Measurements from ENCODE around the gene TUBB2B.
"Not testable (repeated sequence)": the region's sequence is repeated elsewhere in the genome, so short reads cannot be mapped to it uniquely, and the experiment has no call there.

TUBB2B gene

DNA sequence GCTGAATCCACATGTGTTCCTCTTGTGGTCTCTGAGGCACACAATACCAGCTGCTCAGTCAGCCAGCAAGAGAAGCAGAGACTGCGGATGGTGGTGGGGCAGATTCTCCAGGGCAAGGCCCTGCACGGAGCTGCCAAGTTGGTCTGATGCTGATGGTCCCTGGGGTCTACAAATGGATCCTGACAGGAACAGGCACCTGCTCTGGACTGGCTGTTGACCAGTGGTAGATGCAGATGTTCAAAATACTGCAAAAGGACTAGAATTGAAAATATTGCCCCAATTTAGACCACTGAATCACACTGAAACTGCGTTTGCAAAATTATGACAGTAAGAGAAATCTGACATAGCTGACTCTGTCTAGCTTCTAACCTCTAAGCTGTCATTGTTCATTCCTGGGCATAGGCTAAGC lies 40.5 kb downstream of the TUBB2B start:
- no peak for DNase-seq (ENCODE audit: low spot score)

DNA sequence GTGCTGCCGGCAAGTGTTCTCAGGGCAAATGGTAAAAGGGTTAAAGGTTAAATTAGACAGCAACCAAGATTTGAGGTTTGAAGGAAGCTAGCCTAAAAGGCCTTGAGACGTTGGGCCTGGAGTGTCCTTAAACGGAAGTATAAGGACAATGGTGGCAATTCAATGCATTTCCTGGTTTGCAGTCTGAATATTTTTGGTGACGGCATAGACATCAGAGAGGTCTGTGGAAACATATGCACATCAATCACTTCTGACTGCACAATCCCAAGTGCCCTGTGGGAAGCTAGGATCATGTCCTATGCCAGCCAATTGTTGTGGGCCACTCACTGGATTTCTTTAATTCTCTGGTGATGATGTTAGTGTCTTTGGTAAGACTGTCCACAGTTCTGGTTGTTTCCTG lies 44.4 kb downstream of the TUBB2B start:
- DNase-seq (ENCODE audit: low spot score), result no peak

DNA sequence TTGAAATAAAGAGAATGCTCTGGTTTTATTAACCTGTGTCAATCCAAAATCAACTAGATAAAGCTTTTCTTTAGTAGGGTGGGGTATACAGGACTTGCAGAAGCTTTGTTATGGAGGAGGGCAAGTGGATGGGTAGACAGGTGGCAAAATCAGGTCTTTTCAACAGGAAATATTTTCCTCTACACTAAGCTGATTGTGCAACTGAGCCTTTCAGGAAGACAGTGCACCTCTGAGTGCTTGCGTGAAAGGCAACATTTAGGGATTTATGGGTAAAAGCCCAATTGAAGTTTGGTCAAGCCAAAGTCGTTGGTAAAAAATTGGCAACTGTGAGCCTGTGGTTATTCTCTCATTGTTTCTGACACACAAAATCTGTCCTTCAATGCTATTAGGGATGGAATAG lies 46.3 kb downstream of the TUBB2B start:
- no peak for DNase-seq (ENCODE audit: low spot score)

DNA sequence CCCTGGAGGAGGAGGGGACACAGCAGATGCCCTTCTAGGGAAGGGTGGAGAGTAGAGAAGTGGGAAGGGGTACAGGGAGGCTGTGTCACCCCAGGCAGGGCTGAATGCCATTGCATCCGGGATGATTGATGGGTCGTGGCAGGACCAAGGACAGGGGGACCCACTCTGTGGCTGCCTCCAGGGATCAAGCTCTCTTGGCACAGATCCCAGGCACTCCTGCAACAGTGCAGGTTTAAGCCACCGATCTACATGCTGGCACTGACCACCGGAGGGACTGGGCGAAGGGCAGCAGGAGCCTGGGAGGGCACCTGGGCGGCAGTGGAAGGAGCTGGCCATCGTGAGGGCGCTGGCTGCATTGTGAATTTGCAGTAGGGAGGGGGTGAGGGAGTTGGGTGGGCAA lies 47.5 kb downstream of the TUBB2B start:
- not testable (repeated sequence) for DNase-seq (ENCODE audit: low spot score)

DNA sequence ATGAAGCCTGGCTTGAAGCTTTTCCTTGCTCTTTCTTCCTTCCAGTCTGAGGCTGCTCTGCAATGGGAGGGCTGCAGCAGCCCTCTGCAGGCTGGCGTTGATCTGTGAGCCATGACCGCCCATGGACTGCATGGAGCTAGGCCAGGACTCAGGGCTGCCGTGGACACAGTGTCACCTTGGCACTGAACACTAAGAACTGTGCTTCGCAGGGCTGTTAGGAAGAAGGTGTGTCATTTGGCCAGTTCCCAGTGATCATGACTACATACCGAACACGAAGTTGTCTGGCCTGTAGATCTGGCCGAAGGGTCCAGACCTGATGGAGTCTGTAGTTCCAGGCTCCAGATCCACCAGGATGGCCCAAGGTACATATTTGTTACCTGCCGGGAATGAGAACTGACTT lies 48.8 kb downstream of the TUBB2B start:
- not testable (repeated sequence) for DNase-seq (ENCODE audit: low spot score)

DNA sequence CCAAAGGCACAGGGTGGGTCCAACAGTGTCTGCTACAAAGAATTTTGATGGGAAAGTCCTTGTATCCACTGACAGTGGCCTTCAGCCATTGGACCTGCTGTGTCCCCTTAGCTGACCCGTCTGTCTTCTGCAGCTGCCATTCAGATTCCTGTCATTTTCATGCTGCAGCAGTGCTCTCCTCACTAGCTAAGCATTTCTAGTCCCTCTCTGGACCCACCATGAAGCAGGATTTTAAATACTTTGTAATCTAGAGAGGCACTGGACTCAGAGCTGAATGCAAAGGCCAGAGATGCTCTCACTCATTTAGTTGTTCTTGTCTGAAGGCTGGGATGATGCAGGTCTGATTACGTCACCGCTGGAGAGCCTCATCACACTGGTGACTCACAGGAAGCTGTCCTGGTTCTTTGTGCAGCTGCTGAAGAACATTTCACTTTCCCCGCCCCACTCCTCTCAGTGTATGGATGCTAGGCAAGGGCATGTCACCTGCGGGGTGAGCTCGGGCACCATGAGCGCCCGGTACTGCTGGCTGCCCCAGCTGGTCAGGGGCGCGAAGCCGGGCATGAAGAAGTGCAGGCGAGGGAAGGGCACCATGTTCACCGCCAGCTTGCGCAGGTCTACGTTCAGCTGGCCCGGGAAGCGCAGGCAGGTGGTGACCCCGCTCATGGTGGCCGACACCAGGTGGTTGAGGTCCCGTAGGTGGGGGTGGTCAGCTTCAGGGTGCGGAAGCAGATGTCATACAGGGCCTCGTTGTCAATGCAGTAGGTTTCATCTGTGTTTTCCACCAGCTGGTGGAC lies 50.7 kb downstream of the TUBB2B start:
- DNase-seq (ENCODE audit: low spot score), result peak; percentile 38

DNA sequence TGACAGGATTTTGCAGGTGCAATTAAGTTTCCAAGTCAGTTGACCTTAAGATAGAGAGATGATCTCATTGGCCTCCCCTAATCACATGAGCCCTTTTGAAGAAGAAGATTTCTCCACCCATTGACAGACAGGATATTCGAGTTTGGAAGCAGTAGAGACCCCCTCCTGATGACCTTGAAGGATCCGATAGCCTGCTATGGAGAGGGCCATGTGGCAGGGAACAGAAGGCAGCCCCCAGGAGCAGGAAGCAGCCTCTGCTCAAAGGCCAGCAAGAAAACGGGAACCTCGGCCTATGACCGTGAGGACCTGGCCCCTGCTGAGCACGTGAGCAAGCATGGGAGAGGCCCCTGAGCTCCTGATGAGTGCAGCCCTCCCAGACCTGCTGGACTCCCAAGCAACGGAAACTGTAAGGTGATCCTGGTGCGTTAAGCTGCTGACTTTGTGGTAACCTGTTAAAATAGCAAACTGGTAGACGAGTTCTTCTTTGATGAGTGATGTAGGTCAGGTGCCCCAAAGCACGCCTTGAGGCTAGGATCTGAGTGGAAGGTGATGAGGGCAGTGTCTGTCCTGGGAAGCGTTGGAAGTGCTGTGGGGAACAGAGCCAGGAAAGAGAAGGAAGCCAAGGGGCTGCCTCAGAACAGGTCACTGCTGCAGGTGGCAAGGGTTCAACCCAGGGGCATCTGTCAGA lies 51.6 kb downstream of the TUBB2B start:
- no peak for DNase-seq (ENCODE audit: low spot score)
